HepG2 (cell line): ENCODE results near the gene INO80E. TPM values are rescaled to one million over a fixed set of nuclear protein-coding genes. Genes with fewer than 3 reads are reported as not detected.
A peak's percentile ranks its signal among the peaks of the same experiment; 100 is the strongest.

Experiments used
- BRCA1 ChIP-seq: sonication (generic); formaldehyde crosslinking; IDR thresholded peaks from 2 replicates; pipeline ENCODE4 v1.4.0; 2020; ENCODE audit warnings: missing genetic modification reagents
- HNF4A ChIP-seq: sonication (generic); formaldehyde crosslinking; IDR thresholded peaks from 2 replicates; pipeline ENCODE4 v1.4.0; 2020; ENCODE audit warnings: missing genetic modification reagents
- JARID2 ChIP-seq: sonication (generic); formaldehyde crosslinking; IDR thresholded peaks from 2 replicates; pipeline ENCODE4 v1.8.1; 2023; ENCODE audit warnings: missing genetic modification reagents, inconsistent platforms; ENCODE audit not compliant: insufficient replicate concordance
- KLF12 ChIP-seq: sonication (generic); formaldehyde crosslinking; IDR thresholded peaks from 2 replicates; pipeline ENCODE4 v1.4.0; 2020; ENCODE audit warnings: missing genetic modification reagents, borderline replicate concordance
- MTA1 ChIP-seq: sonication (generic); formaldehyde crosslinking; IDR thresholded peaks from 2 replicates; pipeline ENCODE4 v1.4.0; 2020; ENCODE audit warnings: missing genetic modification reagents, mild to moderate bottlenecking, borderline replicate concordance
- NCOR1 ChIP-seq: fragments of 200-600 bp; sonication (generic); IDR thresholded peaks from 2 replicates; pipeline ENCODE4 v1.7.0; 2017; ENCODE audit warnings: antibody characterized with exemption, low read length, borderline replicate concordance
- NR2F1 ChIP-seq, 2 experiments: fragments of 450-650 bp in 1 of 2; formaldehyde crosslinking in 1 of 2; IDR thresholded peaks; 2 replicates each; pipeline versions ENCODE4 v1.5.0 to v1.6.1; 2016 to 2020; ENCODE audit warnings: mild to moderate bottlenecking in 1 of 2, missing compliant biosample characterization in 1 of 2, missing genetic modification reagents in 1 of 2, moderate library complexity in 1 of 2
- SAFB2 ChIP-seq: sonication (generic); formaldehyde crosslinking; IDR thresholded peaks from 2 replicates; pipeline ENCODE4 v1.5.1; 2020; ENCODE audit warnings: missing genetic modification reagents, low read depth, mild to moderate bottlenecking, borderline replicate concordance
- SRSF4 ChIP-seq: fragments of 200-400 bp; formaldehyde crosslinking; IDR thresholded peaks from one replicate; pipeline ENCODE4 v1.6.1; 2018; ENCODE audit warnings: mild to moderate bottlenecking, low read depth, low read length, moderate library complexity; ENCODE audit not compliant: poor library complexity, severe bottlenecking
- ZFP36 ChIP-seq: fragments of 150-350 bp; IDR thresholded peaks from 2 replicates; pipeline ENCODE4 v1.6.1; 2018; ENCODE audit warnings: borderline replicate concordance, low read length, low read depth; ENCODE audit not compliant: partially characterized antibody
- ZFP36L1 ChIP-seq: sonication (generic); formaldehyde crosslinking; IDR thresholded peaks from 2 replicates; pipeline ENCODE4 v1.8.0; 2022; ENCODE audit warnings: mild to moderate bottlenecking, missing genetic modification reagents, moderate library complexity
- ZFP41 ChIP-seq: sonication (generic); formaldehyde crosslinking; IDR thresholded peaks from 2 replicates; pipeline ENCODE4 v1.4.0; 2020; ENCODE audit warnings: mild to moderate bottlenecking, missing genetic modification reagents, borderline replicate concordance
- ZNF136 ChIP-seq: sonication (generic); formaldehyde crosslinking; IDR thresholded peaks from 2 replicates; pipeline ENCODE4 v1.8.1; 2022; ENCODE audit warnings: low read depth, mild to moderate bottlenecking, moderate library complexity, missing genetic modification reagents
- ZNF317 ChIP-seq: sonication (generic); formaldehyde crosslinking; IDR thresholded peaks from 2 replicates; pipeline ENCODE4 v1.5.0; 2020; ENCODE audit warnings: mild to moderate bottlenecking, missing genetic modification reagents
- ZNF678 ChIP-seq: sonication (generic); formaldehyde crosslinking; IDR thresholded peaks from 2 replicates; pipeline ENCODE4 v1.4.0; 2020; ENCODE audit warnings: mild to moderate bottlenecking, missing genetic modification reagents
- ZNF772 ChIP-seq: sonication (generic); formaldehyde crosslinking; IDR thresholded peaks from 2 replicates; pipeline ENCODE4 v1.5.0; 2020; ENCODE audit warnings: mild to moderate bottlenecking, missing genetic modification reagents
- polyA plus RNA-seq, 8 experiments: library from polyadenylated mRNA; depleted of rRNA in 3 of 8; stranded (reverse) in 7 of 8; unstranded in 1 of 8; fragments of >200 nt; fragmentation: Illumina TruSeq in 4 of 8; extraction: Trizol in 4 of 8; gene quantifications; 2 replicates each; pipeline versions ENCODE4 v1.2.1 to v1.2.3, GENCODE V29; 2011 to 2016; ENCODE audit warnings: low read depth in 4 of 8, missing spikeins in 1 of 8, mixed read lengths in 1 of 8; ENCODE audit not compliant: insufficient read depth in 1 of 8
- total RNA-seq, 5 experiments: library from RNA; depleted of rRNA; stranded (reverse); fragments of >200 nt; fragmentation: Illumina TruSeq; extraction: Trizol; gene quantifications; 2 replicates each; pipeline ENCODE4 v1.2.3, GENCODE V29; 2016; ENCODE audit warnings: low read depth in 1 of 5
- TF ChIP-seq, protein P1 (sequence below): IDR thresholded peaks from 2 replicates; pipeline ENCODE4 v1.6.1; 2016
- TF ChIP-seq, protein P2 (sequence below): sonication (generic); formaldehyde crosslinking; IDR thresholded peaks from 2 replicates; pipeline ENCODE4 v1.5.0; 2020; ENCODE audit warnings: missing genetic modification reagents
- TF ChIP-seq, protein P3 (sequence below): sonication (generic); formaldehyde crosslinking; IDR thresholded peaks from 2 replicates; pipeline ENCODE4 v1.4.0; 2020; ENCODE audit warnings: mild to moderate bottlenecking, missing genetic modification reagents
- TF ChIP-seq, protein P4 (sequence below): sonication (generic); formaldehyde crosslinking; IDR thresholded peaks from 2 replicates; pipeline ENCODE4 v1.8.0; 2022; ENCODE audit warnings: mild to moderate bottlenecking, missing genetic modification reagents
- TF ChIP-seq, protein P5 (sequence below): sonication (generic); formaldehyde crosslinking; conservative IDR thresholded peaks from 2 replicates; pipeline ENCODE4 v1.4.0; 2020; ENCODE audit warnings: missing genetic modification reagents
- TF ChIP-seq, protein P6 (sequence below): sonication (generic); formaldehyde crosslinking; IDR thresholded peaks from 2 replicates; pipeline ENCODE4 v1.8.1; 2023; ENCODE audit warnings: missing genetic modification reagents, inconsistent platforms, borderline replicate concordance

INO80E gene
- total and polyA plus RNA-seq, 2 of the 13 experiments (the other 11 are each of a cell fraction or from before 2014, with no cell fraction given), result 25.8 to 45.6 TPM

DNA sequence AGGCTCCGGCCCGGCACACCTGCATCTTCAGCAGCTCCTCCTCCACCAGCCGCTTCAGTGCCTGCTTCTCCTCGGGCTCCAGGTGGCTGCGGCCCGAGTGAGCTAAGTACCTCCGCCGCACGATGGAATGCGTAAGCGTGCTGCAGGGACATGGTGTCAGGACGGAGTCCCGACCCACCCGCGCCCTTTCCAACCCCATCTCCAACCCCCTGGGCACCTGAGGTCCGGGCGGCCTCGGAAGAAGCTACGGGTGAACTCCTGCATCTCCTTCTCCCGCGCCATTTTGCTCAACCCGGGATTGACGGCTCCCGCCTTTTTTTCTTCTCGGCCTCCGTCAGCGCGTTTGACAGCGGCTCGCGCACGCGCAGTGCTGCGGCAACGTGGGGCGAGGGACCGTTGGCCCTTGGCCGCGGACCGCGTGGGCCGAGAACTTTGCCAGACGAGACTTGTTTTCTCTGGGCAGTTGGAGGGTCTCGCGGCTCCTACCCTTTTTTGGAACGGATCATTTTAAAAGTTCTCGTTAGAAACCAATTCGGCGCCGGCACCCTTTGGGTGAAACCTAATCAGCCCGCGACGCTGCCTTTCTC lies 624 bp upstream of the INO80E start, which contains the start of gene HIRIP3 (continued):
- TF ChIP-seq NR2F1 (CRISPR knock-in tag; IDR thresholded peaks at IDR 0.05) (no peak), JARID2 (CRISPR knock-in tag) (no peak), KLF12 (CRISPR knock-in tag) (no peak), SRSF4 (no peak), ZFP41 (no peak; the same call in 1 of the 2 replicates), ZNF317 (no peak), ZNF678 (CRISPR knock-in tag) (no peak), ZNF772 (CRISPR knock-in tag) (no peak), ZFP36L1 (CRISPR knock-in tag) (no peak), HNF4A (CRISPR knock-in tag) (no peak), ZNF136 (CRISPR knock-in tag) (no peak; the same call in 1 of the 2 replicates), ZFP36 (no peak), SAFB2 (CRISPR knock-in tag) (peak; percentile 80), MTA1 (CRISPR knock-in tag) (no peak; the same call in 1 of the 2 replicates), BRCA1 (CRISPR knock-in tag) (peak; percentile 84), NCOR1 (no peak; the same call in 1 of the 2 replicates)
- TF ChIP-seq, protein P1, sequence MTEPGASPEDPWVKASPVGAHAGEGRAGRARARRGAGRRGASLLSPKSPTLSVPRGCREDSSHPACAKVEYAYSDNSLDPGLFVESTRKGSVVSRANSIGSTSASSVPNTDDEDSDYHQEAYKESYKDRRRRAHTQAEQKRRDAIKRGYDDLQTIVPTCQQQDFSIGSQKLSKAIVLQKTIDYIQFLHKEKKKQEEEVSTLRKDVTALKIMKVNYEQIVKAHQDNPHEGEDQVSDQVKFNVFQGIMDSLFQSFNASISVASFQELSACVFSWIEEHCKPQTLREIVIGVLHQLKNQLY (CRISPR knock-in tag), result no peak
- TF ChIP-seq, protein P2, sequence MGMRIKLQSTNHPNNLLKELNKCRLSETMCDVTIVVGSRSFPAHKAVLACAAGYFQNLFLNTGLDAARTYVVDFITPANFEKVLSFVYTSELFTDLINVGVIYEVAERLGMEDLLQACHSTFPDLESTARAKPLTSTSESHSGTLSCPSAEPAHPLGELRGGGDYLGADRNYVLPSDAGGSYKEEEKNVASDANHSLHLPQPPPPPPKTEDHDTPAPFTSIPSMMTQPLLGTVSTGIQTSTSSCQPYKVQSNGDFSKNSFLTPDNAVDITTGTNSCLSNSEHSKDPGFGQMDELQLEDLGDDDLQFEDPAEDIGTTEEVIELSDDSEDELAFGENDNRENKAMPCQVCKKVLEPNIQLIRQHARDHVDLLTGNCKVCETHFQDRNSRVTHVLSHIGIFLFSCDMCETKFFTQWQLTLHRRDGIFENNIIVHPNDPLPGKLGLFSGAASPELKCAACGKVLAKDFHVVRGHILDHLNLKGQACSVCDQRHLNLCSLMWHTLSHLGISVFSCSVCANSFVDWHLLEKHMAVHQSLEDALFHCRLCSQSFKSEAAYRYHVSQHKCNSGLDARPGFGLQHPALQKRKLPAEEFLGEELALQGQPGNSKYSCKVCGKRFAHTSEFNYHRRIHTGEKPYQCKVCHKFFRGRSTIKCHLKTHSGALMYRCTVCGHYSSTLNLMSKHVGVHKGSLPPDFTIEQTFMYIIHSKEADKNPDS (CRISPR knock-in tag), result no peak
- TF ChIP-seq, protein P3, sequence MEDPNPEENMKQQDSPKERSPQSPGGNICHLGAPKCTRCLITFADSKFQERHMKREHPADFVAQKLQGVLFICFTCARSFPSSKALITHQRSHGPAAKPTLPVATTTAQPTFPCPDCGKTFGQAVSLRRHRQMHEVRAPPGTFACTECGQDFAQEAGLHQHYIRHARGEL (CRISPR knock-in tag), result no peak
- TF ChIP-seq, protein P4, sequence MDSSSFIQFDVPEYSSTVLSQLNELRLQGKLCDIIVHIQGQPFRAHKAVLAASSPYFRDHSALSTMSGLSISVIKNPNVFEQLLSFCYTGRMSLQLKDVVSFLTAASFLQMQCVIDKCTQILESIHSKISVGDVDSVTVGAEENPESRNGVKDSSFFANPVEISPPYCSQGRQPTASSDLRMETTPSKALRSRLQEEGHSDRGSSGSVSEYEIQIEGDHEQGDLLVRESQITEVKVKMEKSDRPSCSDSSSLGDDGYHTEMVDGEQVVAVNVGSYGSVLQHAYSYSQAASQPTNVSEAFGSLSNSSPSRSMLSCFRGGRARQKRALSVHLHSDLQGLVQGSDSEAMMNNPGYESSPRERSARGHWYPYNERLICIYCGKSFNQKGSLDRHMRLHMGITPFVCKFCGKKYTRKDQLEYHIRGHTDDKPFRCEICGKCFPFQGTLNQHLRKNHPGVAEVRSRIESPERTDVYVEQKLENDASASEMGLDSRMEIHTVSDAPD (CRISPR knock-in tag), result no peak; the same call in 1 of the 2 replicates
- TF ChIP-seq, protein P5, sequence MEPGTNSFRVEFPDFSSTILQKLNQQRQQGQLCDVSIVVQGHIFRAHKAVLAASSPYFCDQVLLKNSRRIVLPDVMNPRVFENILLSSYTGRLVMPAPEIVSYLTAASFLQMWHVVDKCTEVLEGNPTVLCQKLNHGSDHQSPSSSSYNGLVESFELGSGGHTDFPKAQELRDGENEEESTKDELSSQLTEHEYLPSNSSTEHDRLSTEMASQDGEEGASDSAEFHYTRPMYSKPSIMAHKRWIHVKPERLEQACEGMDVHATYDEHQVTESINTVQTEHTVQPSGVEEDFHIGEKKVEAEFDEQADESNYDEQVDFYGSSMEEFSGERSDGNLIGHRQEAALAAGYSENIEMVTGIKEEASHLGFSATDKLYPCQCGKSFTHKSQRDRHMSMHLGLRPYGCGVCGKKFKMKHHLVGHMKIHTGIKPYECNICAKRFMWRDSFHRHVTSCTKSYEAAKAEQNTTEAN (CRISPR knock-in tag), result 0 out of 2 replicates have a peak, but pooled peaks have one; percentile 38
- TF ChIP-seq, protein P6, sequence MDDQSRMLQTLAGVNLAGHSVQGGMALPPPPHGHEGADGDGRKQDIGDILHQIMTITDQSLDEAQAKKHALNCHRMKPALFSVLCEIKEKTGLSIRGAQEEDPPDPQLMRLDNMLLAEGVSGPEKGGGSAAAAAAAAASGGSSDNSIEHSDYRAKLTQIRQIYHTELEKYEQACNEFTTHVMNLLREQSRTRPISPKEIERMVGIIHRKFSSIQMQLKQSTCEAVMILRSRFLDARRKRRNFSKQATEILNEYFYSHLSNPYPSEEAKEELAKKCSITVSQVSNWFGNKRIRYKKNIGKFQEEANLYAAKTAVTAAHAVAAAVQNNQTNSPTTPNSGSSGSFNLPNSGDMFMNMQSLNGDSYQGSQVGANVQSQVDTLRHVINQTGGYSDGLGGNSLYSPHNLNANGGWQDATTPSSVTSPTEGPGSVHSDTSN, result peak; percentile 87; the same call in 1 of the 2 replicates
